Measurements from ENCODE around the gene COL6A2. TPM values are rescaled to one million over a fixed set of nuclear protein-coding genes. Genes with fewer than 3 reads are reported as not detected.

Gene COL6A2
- total RNA-seq, 1 experiment from 2014 or later = 87.0 TPM

- Histone ChIP-seq H3K36me3 (ENCODE audit: control insufficient read depth in 1 of 2, insufficient read depth in 2 of 2, low read length in 2 of 2) (no peaks in the 10 kb centered on the region), H3K4me3 (replicated peaks in 1 of 2; ENCODE audit: low read depth in 1 of 2, low read length in 2 of 2) (no peak overlapping the region), H3K4me2 (ENCODE audit: low read length) (no peak overlapping the region), H3K9me2 (ENCODE audit: insufficient read depth) (no peaks in the 10 kb centered on the region), H3K27me3 (ENCODE audit: insufficient read depth, low read length) (peaks cover 19% of the 10 kb centered on the region), H4K20me1 (ENCODE audit: insufficient read depth) (no peaks in the 10 kb centered on the region), H3K9me3 (ENCODE audit: control insufficient read depth in 1 of 2, insufficient read depth in 1 of 2, low read depth in 1 of 2, low read length in 2 of 2) (peaks cover 0 to 5% of the 10 kb centered on the region in 2 experiments; a peak in 1 of 4 replicates), H2AFZ (ENCODE audit: low read depth, low read length, poor library complexity, severe bottlenecking) (no peak overlapping the region), H3K4me1 (ENCODE audit: control insufficient read depth in 1 of 2, insufficient read depth in 2 of 2, low read length in 2 of 2) (no peaks in the 10 kb centered on the region), H3K27ac (ENCODE audit: low read depth, low read length) (no peak overlapping the region), H3K79me2 (ENCODE audit: insufficient read depth, low read length) (no peaks in the 10 kb centered on the region), H3K9ac (ENCODE audit: low read length) (no peak overlapping the region)
- no TSS peak for BruUV-seq (replicated peaks)
- no peak for TF ChIP-seq POLR2AphosphoS5 (IDR thresholded peaks at IDR 0.05; ENCODE audit: low read depth, low read length)
- no peak for TF ChIP-seq POLR2A (IDR thresholded peaks at IDR 0.05; ENCODE audit: borderline replicate concordance, extremely low read depth, insufficient read depth, insufficient read length)
- no peak for TF ChIP-seq ZFX (IDR thresholded peaks at IDR 0.05)
- TF ChIP-seq, protein P1, sequence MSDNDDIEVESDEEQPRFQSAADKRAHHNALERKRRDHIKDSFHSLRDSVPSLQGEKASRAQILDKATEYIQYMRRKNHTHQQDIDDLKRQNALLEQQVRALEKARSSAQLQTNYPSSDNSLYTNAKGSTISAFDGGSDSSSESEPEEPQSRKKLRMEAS (IDR thresholded peaks at IDR 0.05) = no peak
- no peak for TF ChIP-seq SP1 (IDR thresholded peaks at IDR 0.05; ENCODE audit: low read depth)
- no peak for TF ChIP-seq TCF7L2 (IDR thresholded peaks at IDR 0.05; ENCODE audit: borderline replicate concordance, extremely low read depth, insufficient read depth, insufficient read length)
- no peak for TF ChIP-seq SRF (IDR thresholded peaks at IDR 0.05; ENCODE audit: low read depth)
- TF ChIP-seq SIN3A (IDR thresholded peaks at IDR 0.05; ENCODE audit: low read depth) = no peak
- no peak for TF ChIP-seq EZH2 (IDR thresholded peaks at IDR 0.05)
- ChIA-PET RAD21 (ENCODE audit: low non-redundant PET in 1 of 2, low total read pairs in 2 of 2, uncharacterized antibody in 2 of 2, unreplicated experiment in 2 of 2) (no interaction called here), POLR2A (no interaction called here), CTCF (no interaction called here)
- DNase-seq (ENCODE audit: low read depth, low spot score) = no peak
- no peak for ATAC-seq
- intact Hi-C loops (cut with micrococcal nuclease) = no loop called here
Measured at GRCh38 chr21:46178961-46179360, 81.0 kb downstream of the COL6A2 start.

Other genes starting within 250 kb of the COL6A2 start
- 87.5 TPM for gene COL6A1, start 116.3 kb upstream of the COL6A2 start, total RNA-seq (2021; ENCODE audit: unreplicated experiment)
- gene FTCD, start 57.5 kb downstream of the COL6A2 start, total RNA-seq (2021; ENCODE audit: unreplicated experiment) = 2.5 TPM
- 1.3 TPM for gene SPATC1L, start 86.3 kb downstream of the COL6A2 start, total RNA-seq (2021; ENCODE audit: unreplicated experiment)
- 44.7 TPM for gene LSS, start 130.7 kb downstream of the COL6A2 start, total RNA-seq (2021; ENCODE audit: unreplicated experiment)
- gene MCM3AP, start 187.5 kb downstream of the COL6A2 start, total RNA-seq (2021; ENCODE audit: unreplicated experiment) = 88.4 TPM
- 31.5 TPM for gene YBEY, start 188.2 kb downstream of the COL6A2 start, total RNA-seq (2021; ENCODE audit: unreplicated experiment)
- gene C21orf58, start 225.8 kb downstream of the COL6A2 start, total RNA-seq (2021; ENCODE audit: unreplicated experiment) = 10.8 TPM
- 43.6 TPM for gene PCNT, start 226.0 kb downstream of the COL6A2 start, total RNA-seq (2021; ENCODE audit: unreplicated experiment)

Measured in HCT116 (cell line).